CD14-positive monocyte (primary cell): ENCODE data around the gene TARP.
A peak's percentile ranks its signal among the peaks of the same experiment; 100 is the strongest.

ENCODE experiments used
- DNase-seq, 3 donors: peaks; one replicate each; pipeline ENCODE4 v3.0.0-alpha.2; 2011 to 2022
- H2AFZ ChIP-seq: 2 replicates; pipeline ENCODE4 v1.6.0; 2012; ENCODE audit warnings: mild to moderate bottlenecking, low read depth, low read length, inconsistent platforms; ENCODE audit not compliant: insufficient read depth, poor library complexity, severe bottlenecking
- H3K27ac ChIP-seq, 2 donors: 1 replicate in 1 of 2; 2 replicates in 1 of 2; pipeline ENCODE4 v1.5.1; 2012 to 2013; ENCODE audit warnings: low read length in 2 of 2, control low read depth in 1 of 2, inconsistent platforms in 1 of 2, low read depth in 1 of 2, mild to moderate bottlenecking in 1 of 2
- H3K27me3 ChIP-seq, 2 donors: one replicate each; pipeline versions ENCODE4 v1.6.0 to v1.6.1; 2011 to 2013; ENCODE audit warnings: low read length in 2 of 2; ENCODE audit not compliant: control insufficient read depth in 2 of 2, insufficient read depth in 2 of 2
- H3K36me3 ChIP-seq, 2 donors: replicated peaks in 1 of 2; 1 replicate in 1 of 2; 2 replicates in 1 of 2; pipeline versions ENCODE4 v1.5.1 to v1.6.1; 2012 to 2013; ENCODE audit warnings: low read length in 2 of 2, control low read depth in 1 of 2, inconsistent platforms in 1 of 2, mild to moderate bottlenecking in 1 of 2; ENCODE audit not compliant: insufficient read depth in 2 of 2, control insufficient read depth in 1 of 2
- H3K4me1 ChIP-seq, 2 donors: 1 replicate in 1 of 2; 2 replicates in 1 of 2; pipeline versions ENCODE4 v1.5.1 to v1.6.1; 2012 to 2013; ENCODE audit warnings: low read length in 2 of 2, control low read depth in 1 of 2, inconsistent platforms in 1 of 2, mild to moderate bottlenecking in 1 of 2, moderate library complexity in 1 of 2; ENCODE audit not compliant: insufficient read depth in 2 of 2, control insufficient read depth in 1 of 2
- H3K4me2 ChIP-seq: replicated peaks from 2 replicates; pipeline ENCODE3; 2012; ENCODE audit warnings: low read length, moderate library complexity, mild to moderate bottlenecking; ENCODE audit not compliant: poor library complexity, severe bottlenecking; ENCODE audit errors: extremely low read depth
- H3K4me3 ChIP-seq, 3 experiments: fragments of 200-600 bp in 1 of 3; sonication (generic) in 1 of 3; replicated peaks in 1 of 3; 1 replicate in 2 of 3; 2 replicates in 1 of 3; pipeline ENCODE4 v1.5.1; 2011 to 2013; ENCODE audit warnings: low read length in 3 of 3, mild to moderate bottlenecking in 3 of 3, control low read depth in 2 of 3, low read depth in 2 of 3, inconsistent platforms in 1 of 3, moderate library complexity in 1 of 3
- H3K79me2 ChIP-seq: 2 replicates; pipeline ENCODE4 v1.6.0; 2012; ENCODE audit warnings: mild to moderate bottlenecking, control low read depth, inconsistent platforms, low read length, moderate library complexity; ENCODE audit not compliant: insufficient read depth
- H3K9ac ChIP-seq: 2 replicates; pipeline ENCODE4 v1.6.0; 2017; ENCODE audit warnings: low read length, mild to moderate bottlenecking; ENCODE audit not compliant: insufficient read depth, poor library complexity, severe bottlenecking
- H3K9me3 ChIP-seq, 2 donors: replicated peaks in 1 of 2; 1 replicate in 1 of 2; 2 replicates in 1 of 2; pipeline versions ENCODE4 v1.5.1 to v1.6.1; 2012 to 2013; ENCODE audit warnings: low read length in 2 of 2, control low read depth in 1 of 2; ENCODE audit not compliant: control insufficient read depth in 1 of 2, insufficient read depth in 1 of 2
- H4K20me1 ChIP-seq: 2 replicates; pipeline ENCODE4 v1.6.0; 2012; ENCODE audit warnings: mild to moderate bottlenecking, low read length, control low read depth, moderate library complexity; ENCODE audit not compliant: insufficient read depth
- H3K27ac Mint-ChIP-seq, 7 donors: one replicate each; pipeline ENCODE4 v1.8.0; 2020; ENCODE audit warnings: mild to moderate bottlenecking in 7 of 7, mixed read lengths in 7 of 7, moderate library complexity in 6 of 7, inconsistent platforms in 2 of 7
- H3K27me3 Mint-ChIP-seq, 3 donors: one replicate each; pipeline ENCODE4 v1.8.0; 2021 to 2022; ENCODE audit warnings: low read depth in 3 of 3, mild to moderate bottlenecking in 3 of 3, mixed read lengths in 3 of 3, moderate library complexity in 3 of 3, inconsistent platforms in 1 of 3
- H3K36me3 Mint-ChIP-seq, 2 donors: one replicate each; pipeline ENCODE4 v1.8.0; 2020; ENCODE audit warnings: mixed read lengths in 2 of 2, inconsistent platforms in 1 of 2, mild to moderate bottlenecking in 1 of 2
- H3K4me1 Mint-ChIP-seq: one replicate; pipeline ENCODE4 v1.8.0; 2020; ENCODE audit warnings: mild to moderate bottlenecking, mixed read lengths
- H3K4me3 Mint-ChIP-seq, 2 donors: one replicate each; pipeline ENCODE4 v1.8.0; 2020; ENCODE audit warnings: mild to moderate bottlenecking in 2 of 2, mixed read lengths in 2 of 2, moderate library complexity in 1 of 2
- H3K9me3 Mint-ChIP-seq, 7 donors: one replicate each; pipeline ENCODE4 v1.8.0; 2020 to 2022; ENCODE audit warnings: mixed read lengths in 7 of 7, mild to moderate bottlenecking in 6 of 7, moderate library complexity in 6 of 7, inconsistent platforms in 2 of 7
- WGBS: methylation state at CpG from one replicate; pipeline ENCODE4 v1.1.5; 2013; ENCODE audit warnings: missing lambda C conversion rate; ENCODE audit not compliant: insufficient coverage; 5-methylcytosine and 5-hydroxymethylcytosine counted together
- intact Hi-C, 2 donors: fragments of 100-400 bp; cut with micrococcal nuclease; formaldehyde crosslinking; loops; one replicate each; pipeline versions ENCODE4 v1.15.0 to v1.15.1; 2023
- TF ChIP-seq, protein P1 (sequence below): fragments of 200-600 bp; IDR thresholded peaks from one replicate; pipeline ENCODE4 v1.8.0; 2022; ENCODE audit warnings: antibody characterized with exemption, mild to moderate bottlenecking

The TARP gene

DNA sequence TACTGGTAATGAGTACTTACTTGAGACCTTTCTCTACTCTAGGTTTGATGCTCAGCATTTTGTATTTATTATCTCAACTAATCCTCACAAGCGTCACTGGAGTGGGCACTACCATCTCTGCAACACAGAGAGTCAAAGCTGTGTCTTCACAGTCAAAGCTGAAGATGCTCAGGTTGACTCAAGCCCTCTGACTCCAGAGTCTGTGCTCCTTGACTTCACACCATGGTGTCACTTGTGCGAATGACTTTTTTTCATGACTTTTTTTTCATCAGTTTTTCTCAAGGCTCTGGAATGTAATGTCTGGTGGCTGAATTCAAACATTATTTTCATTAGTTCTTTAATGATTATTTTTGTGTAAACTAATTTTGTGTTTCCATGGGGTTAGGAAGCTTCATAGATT is 30.4 kb upstream of the TARP start:
- no peak overlapping the region for H2AFZ ChIP-seq
- H4K20me1 ChIP-seq, result no peaks in the 10 kb centered on the region
- H3K4me1 ChIP-seq, result peaks cover 17 to 30% of the 10 kb centered on the region in 2 donors
- no peaks in the 10 kb centered on the region for H3K27me3 ChIP-seq
- Mint-ChIP-seq H3K27me3 (peaks cover 0 to 4% (median 2%) of the 10 kb centered on the region in 3 donors), H3K4me1 (peaks cover 44% of the 10 kb centered on the region), H3K36me3 (peaks cover 0 to 4% of the 10 kb centered on the region in 2 donors), H3K9me3 (peaks cover 0 to 6% (median 4%) of the 10 kb centered on the region in 7 donors), H3K27ac (peak overlapping the region in 1 of 7 donors; percentile 53), H3K4me3 (no peak overlapping the region)
- H3K4me2 ChIP-seq, result no peak overlapping the region
- H3K9ac ChIP-seq, result no peak overlapping the region
- no peaks in the 10 kb centered on the region for H3K36me3 ChIP-seq
- H3K79me2 ChIP-seq, result no peaks in the 10 kb centered on the region
- no peak for DNase-seq
- H3K4me3 ChIP-seq, result no peak overlapping the region
- 100% methylated on average over 1 of the region's 2 CpGs for WGBS
- intact Hi-C loops, result no loop called here
- no peak overlapping the region for H3K27ac ChIP-seq
- TF ChIP-seq, protein P1, sequence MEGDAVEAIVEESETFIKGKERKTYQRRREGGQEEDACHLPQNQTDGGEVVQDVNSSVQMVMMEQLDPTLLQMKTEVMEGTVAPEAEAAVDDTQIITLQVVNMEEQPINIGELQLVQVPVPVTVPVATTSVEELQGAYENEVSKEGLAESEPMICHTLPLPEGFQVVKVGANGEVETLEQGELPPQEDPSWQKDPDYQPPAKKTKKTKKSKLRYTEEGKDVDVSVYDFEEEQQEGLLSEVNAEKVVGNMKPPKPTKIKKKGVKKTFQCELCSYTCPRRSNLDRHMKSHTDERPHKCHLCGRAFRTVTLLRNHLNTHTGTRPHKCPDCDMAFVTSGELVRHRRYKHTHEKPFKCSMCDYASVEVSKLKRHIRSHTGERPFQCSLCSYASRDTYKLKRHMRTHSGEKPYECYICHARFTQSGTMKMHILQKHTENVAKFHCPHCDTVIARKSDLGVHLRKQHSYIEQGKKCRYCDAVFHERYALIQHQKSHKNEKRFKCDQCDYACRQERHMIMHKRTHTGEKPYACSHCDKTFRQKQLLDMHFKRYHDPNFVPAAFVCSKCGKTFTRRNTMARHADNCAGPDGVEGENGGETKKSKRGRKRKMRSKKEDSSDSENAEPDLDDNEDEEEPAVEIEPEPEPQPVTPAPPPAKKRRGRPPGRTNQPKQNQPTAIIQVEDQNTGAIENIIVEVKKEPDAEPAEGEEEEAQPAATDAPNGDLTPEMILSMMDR, result no peak
- H3K9me3 ChIP-seq, result peaks cover 0 to 4% of the 10 kb centered on the region in 2 donors

DNA sequence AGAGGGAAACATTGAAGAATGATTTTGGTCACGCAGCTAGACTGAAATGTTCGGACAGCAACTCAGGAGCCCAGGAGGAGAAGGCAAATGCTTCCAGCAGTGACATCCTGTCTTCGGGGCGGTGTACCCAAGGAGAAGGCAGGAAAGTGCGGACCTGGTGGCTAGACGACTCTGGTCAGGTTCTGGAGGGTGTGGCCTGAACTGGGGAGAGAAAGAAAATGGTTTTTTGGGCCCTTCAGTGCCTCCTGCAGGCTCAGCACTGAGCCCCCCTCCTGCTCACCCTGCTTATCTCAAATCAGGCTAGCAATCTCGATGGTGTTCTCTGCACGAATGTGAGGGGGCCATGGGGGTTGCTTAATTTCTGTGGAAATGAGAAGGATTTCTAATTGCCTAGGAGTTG is 26.7 kb upstream of the TARP start:
- H3K79me2 ChIP-seq, result no peaks in the 10 kb centered on the region
- H3K4me2 ChIP-seq, result no peak overlapping the region
- H3K27me3 ChIP-seq, result no peaks in the 10 kb centered on the region
- H3K27ac ChIP-seq, result no peak overlapping the region
- WGBS, result 65% methylated on average over 6 of the region's 8 CpGs
- TF ChIP-seq, protein P1, result no peak
- no peak overlapping the region for H3K4me3 ChIP-seq
- Mint-ChIP-seq H3K4me1 (peaks cover 22% of the 10 kb centered on the region), H3K27me3 (peaks cover 0 to 4% (median 0%) of the 10 kb centered on the region in 3 donors), H3K36me3 (no peaks in the 10 kb centered on the region), H3K27ac (peak overlapping the region in 1 of 7 donors; percentile 25), H3K9me3 (no peaks in the 10 kb centered on the region), H3K4me3 (peak overlapping the region in 1 of 2 donors; percentile 25)
- H3K4me1 ChIP-seq, result peaks cover 7 to 8% of the 10 kb centered on the region in 2 donors
- DNase-seq, result no peak
- no peaks in the 10 kb centered on the region for H3K9me3 ChIP-seq
- H4K20me1 ChIP-seq, result no peaks in the 10 kb centered on the region
- peak overlapping the region; percentile 66 for H2AFZ ChIP-seq
- intact Hi-C loops, result no loop called here
- H3K36me3 ChIP-seq, result no peaks in the 10 kb centered on the region
- H3K9ac ChIP-seq, result no peak overlapping the region
